ENCODE data around the gene RGS7.
"Not testable (repeated sequence)": the region's sequence is repeated elsewhere in the genome, so short reads cannot be mapped to it uniquely, and the experiment has no call there.

RGS7 gene

GRCh38 chr1:240914506-240914905 is 442.5 kb downstream of the RGS7 start:
- no peak overlapping the region for H3K4me3 ChIP-seq (ENCODE audit: low read depth, low read length)
- H3K27ac ChIP-seq, result no peak overlapping the region
- H3K36me3 ChIP-seq, result no peaks in the 10 kb centered on the region
- DNase-seq, result no peak
- no peaks in the 10 kb centered on the region for H3K27me3 ChIP-seq (ENCODE audit: insufficient read depth, low read depth, severe bottlenecking)
- no peaks in the 10 kb centered on the region for H3K9me3 ChIP-seq (ENCODE audit: severe bottlenecking)
- no peak for TF ChIP-seq CTCF (IDR thresholded peaks at IDR 0.05; ENCODE audit: low read depth, low read length)

GRCh38 chr1:240912821-240913220 is 444.2 kb downstream of the RGS7 start:
- no peak overlapping the region for H3K27ac ChIP-seq
- H3K27me3 ChIP-seq (ENCODE audit: insufficient read depth, low read depth, severe bottlenecking), result no peaks in the 10 kb centered on the region
- no peak overlapping the region for H3K4me3 ChIP-seq (ENCODE audit: low read depth, low read length)
- DNase-seq, result no peak
- no peaks in the 10 kb centered on the region for H3K9me3 ChIP-seq (ENCODE audit: severe bottlenecking)
- TF ChIP-seq CTCF (IDR thresholded peaks at IDR 0.05; ENCODE audit: low read depth, low read length), result no peak
- no peaks in the 10 kb centered on the region for H3K36me3 ChIP-seq

GRCh38 chr1:240909701-240910457 is 447.1 kb downstream of the RGS7 start:
- Histone ChIP-seq H3K9me3 (ENCODE audit: severe bottlenecking) (no peaks in the 10 kb centered on the region), H3K4me3 (ENCODE audit: low read depth, low read length) (no peak overlapping the region), H3K27ac (no peak overlapping the region), H3K36me3 (no peaks in the 10 kb centered on the region), H3K27me3 (ENCODE audit: insufficient read depth, low read depth, severe bottlenecking) (no peaks in the 10 kb centered on the region)
- no peak for TF ChIP-seq CTCF (IDR thresholded peaks at IDR 0.05; ENCODE audit: low read depth, low read length)
- no peak for DNase-seq

- no peak for TF ChIP-seq CTCF (IDR thresholded peaks at IDR 0.05; ENCODE audit: low read depth, low read length)
- Histone ChIP-seq H3K27me3 (ENCODE audit: insufficient read depth, low read depth, severe bottlenecking) (no peaks in the 10 kb centered on the region), H3K9me3 (ENCODE audit: severe bottlenecking) (no peaks in the 10 kb centered on the region), H3K4me3 (ENCODE audit: low read depth, low read length) (no peak overlapping the region), H3K36me3 (no peaks in the 10 kb centered on the region), H3K27ac (no peak overlapping the region)
- DNase-seq, result no peak
Observed at GRCh38 chr1:240906477-240906876, 450.5 kb downstream of the RGS7 start.

GRCh38 chr1:240905225-240905765 is 451.7 kb downstream of the RGS7 start:
- no peaks in the 10 kb centered on the region for H3K36me3 ChIP-seq

GRCh38 chr1:240895424-240895823 is 461.6 kb downstream of the RGS7 start:
- not testable (repeated sequence) for DNase-seq; H3K36me3 ChIP-seq; H3K27ac ChIP-seq; H3K4me3 ChIP-seq (ENCODE audit: low read depth, low read length); H3K9me3 ChIP-seq (ENCODE audit: severe bottlenecking); H3K27me3 ChIP-seq (ENCODE audit: insufficient read depth, low read depth, severe bottlenecking)

More at GRCh38 chr1:240905225-240905765, 451.7 kb downstream of the RGS7 start:
- no peaks in the 10 kb centered on the region for H3K9me3 ChIP-seq (ENCODE audit: severe bottlenecking)
- no peaks in the 10 kb centered on the region for H3K27me3 ChIP-seq (ENCODE audit: insufficient read depth, low read depth, severe bottlenecking)
- H3K27ac ChIP-seq, result no peak overlapping the region
- H3K4me3 ChIP-seq (ENCODE audit: low read depth, low read length), result no peak overlapping the region
- DNase-seq, result no peak
- TF ChIP-seq CTCF (IDR thresholded peaks at IDR 0.05; ENCODE audit: low read depth, low read length), result no peak

All from WERI-Rb-1 (cell line).